ENCODE data around the gene BABAM1.

DNA sequence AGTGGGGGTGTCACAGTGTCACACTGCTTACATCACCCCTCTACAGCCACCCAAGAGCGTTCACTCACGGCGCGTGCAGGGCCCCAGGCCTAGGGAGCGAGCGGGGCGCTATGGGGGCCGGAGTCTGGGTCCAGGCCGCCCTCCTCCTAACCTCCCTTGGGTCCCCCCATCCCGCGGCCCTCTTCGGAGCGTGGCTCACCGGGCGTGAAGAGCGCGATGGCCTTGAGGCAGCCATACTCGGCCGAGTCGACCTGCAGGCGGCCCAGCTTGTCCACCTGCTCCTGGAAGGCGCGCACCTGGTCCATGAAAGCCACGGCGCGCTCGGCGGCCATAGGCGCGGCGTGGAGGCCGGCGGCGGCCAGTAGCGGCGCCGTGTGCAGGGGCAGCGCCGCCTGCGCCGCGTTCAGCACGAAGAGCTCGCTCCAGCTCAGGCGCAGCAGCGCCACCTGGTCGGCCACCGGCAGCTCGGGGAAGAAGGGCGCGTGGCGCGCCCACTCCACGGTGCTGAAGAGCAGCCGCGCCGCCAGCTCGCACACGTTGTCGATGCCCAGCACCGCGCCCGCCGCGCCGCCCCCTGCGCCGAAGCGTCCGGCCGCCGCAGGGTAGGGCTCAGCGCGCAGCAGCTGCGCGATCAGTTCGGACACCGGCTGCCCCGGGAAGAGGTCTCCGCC is 31.8 kb upstream of the BABAM1 start:
- TF ChIP-seq POLR2A (IDR thresholded peaks at IDR 0.05; ENCODE audit: low read depth) (no peak), CTCF (IDR thresholded peaks at IDR 0.05) (peak; percentile 56 to 66 (median 59)), EP300 (IDR thresholded peaks at IDR 0.05) (no peak)
